IMR-90 (cell line): ENCODE data around the gene VPS37C. TPM values are rescaled to one million over a fixed set of nuclear protein-coding genes. Genes with fewer than 3 reads are reported as not detected.

Source experiments
- ATAC-seq: fragments of 200-7000 bp; cut with Tn5 transposase; 2 replicates; pipeline ENCODE4 v1.9.1; 2020; ENCODE audit warnings: low read depth, mild to moderate bottlenecking, moderate library complexity
- BruUV-seq: library from RNA; stranded (reverse); fragments of 400-500 nt; replicated peaks from 2 replicates; lab custom pipeline; 2021; lab: Mats Ljungman, UMichigan
- CTCF ChIA-PET: fragments of 300-600 bp; formaldehyde crosslinking; extraction: SDS; loops from one replicate; lab custom pipeline; 2021; ENCODE audit warnings: antibody characterized with exemption; lab: Yijun Ruan, JAX
- POLR2A ChIA-PET: fragments of 300-600 bp; sonication (Branson Sonifier 250); formaldehyde crosslinking; loops from one replicate; lab custom pipeline; 2022; ENCODE audit warnings: antibody characterized with exemption; ENCODE audit not compliant: unreplicated experiment; lab: Charles Lee
- DNase-seq: peaks from one replicate; pipeline ENCODE4 v3.0.0; 2013
- H2AFZ ChIP-seq: replicated peaks from 2 replicates; pipeline ENCODE3; 2013; ENCODE audit warnings: low read length, mild to moderate bottlenecking; ENCODE audit not compliant: poor library complexity
- H2AK5ac ChIP-seq: 2 replicates; pipeline ENCODE4 v1.6.1; 2013; ENCODE audit warnings: low read depth, low read length, inconsistent platforms
- H2AK9ac ChIP-seq: replicated peaks from 2 replicates; pipeline ENCODE3; 2013; ENCODE audit warnings: mild to moderate bottlenecking, low read depth, low read length, moderate library complexity; ENCODE audit not compliant: poor library complexity
- H2BK120ac ChIP-seq: 2 replicates; pipeline ENCODE4 v1.6.1; 2013; ENCODE audit warnings: low read depth, low read length, inconsistent platforms
- H2BK15ac ChIP-seq: 3 replicates; pipeline ENCODE4 v1.6.1; 2013; ENCODE audit warnings: low read depth, low read length, inconsistent platforms
- H2BK20ac ChIP-seq: 2 replicates; pipeline ENCODE4 v1.6.1; 2013; ENCODE audit warnings: low read depth, mild to moderate bottlenecking, inconsistent platforms, low read length, moderate library complexity
- H2BK5ac ChIP-seq: 2 replicates; pipeline ENCODE4 v1.6.1; 2013; ENCODE audit warnings: mild to moderate bottlenecking, low read depth, low read length, inconsistent platforms; ENCODE audit not compliant: poor library complexity, severe bottlenecking
- H3K14ac ChIP-seq: replicated peaks from 2 replicates; pipeline ENCODE4 v1.6.1; 2013; ENCODE audit warnings: low read depth, low read length, inconsistent platforms
- H3K18ac ChIP-seq: 2 replicates; pipeline ENCODE4 v1.6.1; 2013; ENCODE audit warnings: low read depth, low read length, control low read depth
- H3K23ac ChIP-seq: 2 replicates; pipeline ENCODE4 v1.6.1; 2013; ENCODE audit warnings: low read depth, low read length, inconsistent platforms
- H3K27ac ChIP-seq: 2 replicates; pipeline ENCODE4 v1.5.1; 2013; ENCODE audit warnings: mild to moderate bottlenecking, control low read depth, low read length; ENCODE audit not compliant: insufficient read depth
- H3K27me3 ChIP-seq: 2 replicates; pipeline ENCODE4 v1.6.1; 2013; ENCODE audit warnings: low read length; ENCODE audit not compliant: control insufficient read depth, insufficient read depth
- H3K36me3 ChIP-seq: 2 replicates; pipeline ENCODE4 v1.6.1; 2013; ENCODE audit warnings: low read length, mixed read lengths; ENCODE audit not compliant: control insufficient read depth, insufficient read depth
- H3K4ac ChIP-seq: 2 replicates; pipeline ENCODE4 v1.6.1; 2013; ENCODE audit warnings: low read depth, low read length, inconsistent platforms
- H3K4me1 ChIP-seq: 2 replicates; pipeline ENCODE4 v1.6.1; 2013; ENCODE audit warnings: low read length, mixed read lengths; ENCODE audit not compliant: control insufficient read depth, insufficient read depth
- H3K4me2 ChIP-seq: 2 replicates; pipeline ENCODE4 v1.6.1; 2013; ENCODE audit warnings: low read depth, mild to moderate bottlenecking, control low read depth, low read length, moderate library complexity
- H3K4me3 ChIP-seq: 2 replicates; pipeline ENCODE4 v1.5.1; 2013; ENCODE audit warnings: low read depth, mild to moderate bottlenecking, control low read depth, low read length, moderate library complexity; ENCODE audit not compliant: insufficient read depth
- H3K56ac ChIP-seq: 2 replicates; pipeline ENCODE4 v1.6.1; 2013; ENCODE audit warnings: low read length, inconsistent platforms; ENCODE audit not compliant: insufficient read depth; ENCODE audit errors: extremely low read depth
- H3K79me1 ChIP-seq, 2 experiments: 2 replicates each; pipeline ENCODE4 v1.6.1; 2013; ENCODE audit warnings: low read length in 2 of 2, inconsistent platforms in 1 of 2, low read depth in 1 of 2
- H3K9ac ChIP-seq: 2 replicates; pipeline ENCODE4 v1.6.1; 2013; ENCODE audit warnings: low read depth, low read length, control low read depth
- H3K9me1 ChIP-seq: 2 replicates; pipeline ENCODE4 v1.6.1; 2013; ENCODE audit warnings: low read length, inconsistent platforms; ENCODE audit not compliant: insufficient read depth
- H3K9me3 ChIP-seq: 2 replicates; pipeline ENCODE4 v1.6.1; 2013; ENCODE audit warnings: low read length; ENCODE audit not compliant: control insufficient read depth, insufficient read depth
- H4K20me1 ChIP-seq: 2 replicates; pipeline ENCODE4 v1.6.1; 2013; ENCODE audit warnings: low read length, inconsistent platforms; ENCODE audit not compliant: insufficient read depth
- H4K5ac ChIP-seq: 2 replicates; pipeline ENCODE4 v1.6.1; 2013; ENCODE audit warnings: mild to moderate bottlenecking, low read depth, low read length, control low read depth
- H4K8ac ChIP-seq, 2 experiments: 2 replicates each; pipeline ENCODE4 v1.6.1; 2013; ENCODE audit warnings: low read depth in 2 of 2, low read length in 2 of 2, control low read depth in 1 of 2, inconsistent platforms in 1 of 2
- H4K91ac ChIP-seq: 2 replicates; pipeline ENCODE4 v1.6.1; 2013; ENCODE audit warnings: low read depth, low read length, inconsistent platforms; ENCODE audit not compliant: insufficient read depth
- CHD1 ChIP-seq: IDR thresholded peaks from 2 replicates; pipeline ENCODE4 v1.6.1; 2012; ENCODE audit warnings: low read depth, low read length, improper control_type of control experiment
- FOS ChIP-seq: fragments of 150-350 bp; IDR thresholded peaks from 2 replicates; pipeline ENCODE4 v1.6.1; 2016; ENCODE audit warnings: low read depth, low read length
- MXI1 ChIP-seq: IDR thresholded peaks from 2 replicates; pipeline ENCODE4 v1.6.1; 2012; ENCODE audit warnings: low read depth, mild to moderate bottlenecking, low read length, moderate library complexity, borderline replicate concordance
- RCOR1 ChIP-seq: IDR thresholded peaks from 2 replicates; pipeline ENCODE4 v1.6.1; 2012; ENCODE audit warnings: mild to moderate bottlenecking, low read length, improper control_type of control experiment; ENCODE audit not compliant: insufficient replicate concordance
- SMC3 ChIP-seq: fragments of 150-350 bp; IDR thresholded peaks from 2 replicates; pipeline ENCODE4 v1.6.1; 2016; ENCODE audit warnings: low read depth, mild to moderate bottlenecking, antibody characterized with exemption, low read length, moderate library complexity
- WGBS, 2 experiments: methylation state at CpG; one replicate each; pipeline versions ENCODE4 v1.1.5 to v1.1.7; 2013; ENCODE audit warnings: missing lambda C conversion rate in 2 of 2; ENCODE audit not compliant: insufficient read length in 1 of 2; ENCODE audit errors: extremely low coverage in 2 of 2; 5-methylcytosine and 5-hydroxymethylcytosine counted together
- dilution Hi-C: fragments of 300-500 bp; cut with HindIII; formaldehyde crosslinking; loops from one replicate; pipeline ENCODE4 v1.14.3; 2018; ENCODE audit warnings: low sequenced_read_pairs; ENCODE audit not compliant: unreplicated experiment
- in situ Hi-C: fragments of 300-500 bp; cut with MboI; formaldehyde crosslinking; loops from 3 replicates; pipeline ENCODE4 v1.14.3; 2019; ENCODE audit warnings: low sequenced_read_pairs, inconsistent platforms, mixed read lengths
- intact Hi-C: fragments of 100-400 bp; cut with micrococcal nuclease; formaldehyde crosslinking; loops from 2 replicates; pipeline ENCODE4 v1.10.0; 2022
- polyA plus RNA-seq, 3 experiments: library from polyadenylated mRNA; depleted of rRNA; stranded (reverse); fragments of >200 nt; gene quantifications; 2 replicates each; pipeline ENCODE4 v1.2.3, GENCODE V29; 2012; ENCODE audit warnings: low replicate concordance in 1 of 3
- total RNA-seq: library from RNA; depleted of rRNA; stranded (reverse); fragments of >200 nt; gene quantifications from 2 replicates; pipeline ENCODE4 v1.2.3, GENCODE V29; 2012
- TF ChIP-seq, protein P1 (sequence below): conservative IDR thresholded peaks from 2 replicates; pipeline ENCODE4 v1.5.1; 2012; ENCODE audit warnings: mild to moderate bottlenecking, low read depth, low read length, improper control_type of control experiment

VPS37C gene
- total and polyA plus RNA-seq, 2 of the 4 experiments (the other 2 are of a cell fraction) = 3.2 to 13.2 TPM

DNA sequence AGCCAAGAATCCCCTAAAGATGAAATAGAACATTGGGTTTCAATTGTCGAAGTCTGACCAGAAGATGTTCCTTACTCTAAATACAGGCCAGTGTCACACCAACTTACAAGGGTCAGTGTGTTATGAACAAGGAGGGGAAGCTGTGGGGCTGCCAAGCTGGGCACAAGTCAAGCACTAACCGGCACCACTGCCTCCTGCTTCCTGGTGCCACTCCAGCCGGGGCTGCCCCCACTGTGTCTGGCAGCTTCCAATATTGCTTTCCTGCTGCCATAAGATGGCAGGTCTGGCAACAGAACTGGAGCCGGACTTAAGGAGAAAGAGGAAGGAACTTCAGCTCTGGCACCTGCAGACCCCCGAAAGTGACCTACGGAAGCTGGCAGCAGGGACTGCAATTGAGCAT lies 13.7 kb upstream of the VPS37C start:
- no peak overlapping the region for H3K27ac ChIP-seq
- H4K20me1 ChIP-seq = no peaks in the 10 kb centered on the region
- H2BK15ac ChIP-seq = no peak overlapping the region
- H3K4me1 ChIP-seq = no peaks in the 10 kb centered on the region
- no peak overlapping the region for H3K4me3 ChIP-seq
- H3K4me2 ChIP-seq = no peak overlapping the region
- ChIA-PET POLR2A (no interaction called here), CTCF (interaction anchor here (1.9 to 3.0 kb wide), 2 partner anchors 11 to 275 kb away, joined by 5 to 11 read pairs; no protein-coding TSS in a partner anchor)
- no peak overlapping the region for H2AK9ac ChIP-seq
- in situ Hi-C loops = no loop called here
- H2BK120ac ChIP-seq = no peak overlapping the region
- H2AK5ac ChIP-seq = no peak overlapping the region
- dilution Hi-C loops = no loop called here
- no peak overlapping the region for H3K56ac ChIP-seq
- H3K18ac ChIP-seq = no peak overlapping the region
- H3K36me3 ChIP-seq = no peaks in the 10 kb centered on the region
- TF ChIP-seq RCOR1 = no peak
- no peak for TF ChIP-seq SMC3
- TF ChIP-seq, protein P1, sequence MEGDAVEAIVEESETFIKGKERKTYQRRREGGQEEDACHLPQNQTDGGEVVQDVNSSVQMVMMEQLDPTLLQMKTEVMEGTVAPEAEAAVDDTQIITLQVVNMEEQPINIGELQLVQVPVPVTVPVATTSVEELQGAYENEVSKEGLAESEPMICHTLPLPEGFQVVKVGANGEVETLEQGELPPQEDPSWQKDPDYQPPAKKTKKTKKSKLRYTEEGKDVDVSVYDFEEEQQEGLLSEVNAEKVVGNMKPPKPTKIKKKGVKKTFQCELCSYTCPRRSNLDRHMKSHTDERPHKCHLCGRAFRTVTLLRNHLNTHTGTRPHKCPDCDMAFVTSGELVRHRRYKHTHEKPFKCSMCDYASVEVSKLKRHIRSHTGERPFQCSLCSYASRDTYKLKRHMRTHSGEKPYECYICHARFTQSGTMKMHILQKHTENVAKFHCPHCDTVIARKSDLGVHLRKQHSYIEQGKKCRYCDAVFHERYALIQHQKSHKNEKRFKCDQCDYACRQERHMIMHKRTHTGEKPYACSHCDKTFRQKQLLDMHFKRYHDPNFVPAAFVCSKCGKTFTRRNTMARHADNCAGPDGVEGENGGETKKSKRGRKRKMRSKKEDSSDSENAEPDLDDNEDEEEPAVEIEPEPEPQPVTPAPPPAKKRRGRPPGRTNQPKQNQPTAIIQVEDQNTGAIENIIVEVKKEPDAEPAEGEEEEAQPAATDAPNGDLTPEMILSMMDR = no peak
- no peak for TF ChIP-seq FOS
- TF ChIP-seq CHD1 = no peak
- TF ChIP-seq MXI1 = no peak
- no peak overlapping the region for H4K91ac ChIP-seq
- no peak overlapping the region for H4K8ac ChIP-seq
- no peaks in the 10 kb centered on the region; the same call in 1 of the 2 replicates for H3K9me3 ChIP-seq
- intact Hi-C loops = loop anchor here (5.0 kb wide), 2 partner anchors 268 to 343 kb away; partner anchors contain the start of gene PRPF19
- no peak overlapping the region for H2BK5ac ChIP-seq
- no peak for DNase-seq
- H2AFZ ChIP-seq = no peak overlapping the region
- no peak overlapping the region for H3K4ac ChIP-seq
- no peak overlapping the region for H3K23ac ChIP-seq
- peaks cover 52% of the 10 kb centered on the region for H3K27me3 ChIP-seq
- H2BK20ac ChIP-seq = no peak overlapping the region
- WGBS, 2 experiments = 100% methylated on average over 1 of the region's 6 CpGs; no CpG with 5 or more reads in 1 of the 2 experiments
- BruUV-seq = no TSS peak
- H3K9ac ChIP-seq = no peak overlapping the region
- H4K5ac ChIP-seq = no peak overlapping the region
- no peak for ATAC-seq
- H3K79me1 ChIP-seq = no peaks in the 10 kb centered on the region
- H3K9me1 ChIP-seq = no peaks in the 10 kb centered on the region
- H3K14ac ChIP-seq = no peak overlapping the region
